Stimulated activated CD8-positive, alpha-beta memory T cell treated with anti-CD3 and anti-CD28 coated beads, Interleukin-4, amount 100 ng/mL, for 4 hours (primary cell): Measurements from ENCODE around the gene MARVELD2.
"Not testable (repeated sequence)": the region's sequence is repeated elsewhere in the genome, so short reads cannot be mapped to it uniquely, and the experiment has no call there.

ENCODE experiments used
- DNase-seq, 2 donors: peaks; one replicate each; pipeline ENCODE4 v3.0.0-alpha.2; 2020; ENCODE audit warnings: low read depth in 2 of 2, low spot score in 1 of 2

The MARVELD2 gene

GRCh38 chr5:69414885-69415583, at the start of gene MARVELD2:
TSS of gene MARVELD2 (plus strand) at chr5:69415116. CDS start at chr5:69419386, 4,270 bp downstream.
- DNase-seq: peak in 1 of 2 donors; percentile 7

- no peak for DNase-seq
Observed at GRCh38 chr5:69367697-69368279, 47.1 kb upstream of the MARVELD2 start.

- peak; percentile 8 to 12 for DNase-seq
Observed at GRCh38 chr5:69368458-69369339, 46.2 kb upstream of the MARVELD2 start.

GRCh38 chr5:69369340-69370121, 45.4 kb upstream of the MARVELD2 start, which contains the start of the genes AK6, RAD17 and TAF9:
TSS of gene AK6 (minus strand) at chr5:69369520. CDS start at chr5:69369490, 30 bp downstream.
TSS of gene RAD17 (plus strand) at chr5:69369818. CDS start at chr5:69372209, 2,391 bp downstream.
TSS of gene TAF9 (minus strand) at chr5:69369520. CDS start at chr5:69365737, 3,783 bp downstream.
- DNase-seq: peak; percentile 82 to 83

GRCh38 chr5:69370335-69370734, 44.6 kb upstream of the MARVELD2 start:
- not testable (repeated sequence) for DNase-seq

- DNase-seq: no peak
Observed at GRCh38 chr5:69372394-69372793, 42.5 kb upstream of the MARVELD2 start.

GRCh38 chr5:69374911-69375446, 39.9 kb upstream of the MARVELD2 start:
- DNase-seq: no peak

GRCh38 chr5:69378376-69378775, 36.5 kb upstream of the MARVELD2 start:
- no peak for DNase-seq

- DNase-seq: no peak
Observed at GRCh38 chr5:69404659-69405330, 10.1 kb upstream of the MARVELD2 start.

- no peak for DNase-seq
Observed at GRCh38 chr5:69415584-69415958, 655 bp downstream of the MARVELD2 start.

GRCh38 chr5:69416180-69416579, 1.3 kb downstream of the MARVELD2 start:
- DNase-seq: no peak

GRCh38 chr5:69416699-69417098, 1.8 kb downstream of the MARVELD2 start:
- no peak for DNase-seq

- DNase-seq: no peak
Observed at GRCh38 chr5:69418554-69418953, 3.6 kb downstream of the MARVELD2 start.

- no peak for DNase-seq
Observed at GRCh38 chr5:69431424-69432303, 16.7 kb downstream of the MARVELD2 start.

GRCh38 chr5:69432412-69433206, 17.7 kb downstream of the MARVELD2 start:
- DNase-seq: no peak

GRCh38 chr5:69435276-69435884, 20.5 kb downstream of the MARVELD2 start:
- not testable (repeated sequence) for DNase-seq

- no peak for DNase-seq
Observed at GRCh38 chr5:69444127-69444754, 29.3 kb downstream of the MARVELD2 start.
